NCI-H2081 treated with DMSO at 0.1 percent for 48 hours (cell line): ENCODE data around the gene PC.
"Not testable (repeated sequence)": the region's sequence is repeated elsewhere in the genome, so short reads cannot be mapped to it uniquely, and the experiment has no call there.

Source experiments
- DNase-seq: peaks from one replicate; lab custom pipeline; 2025; lab: John Stamatoyannopoulos, UW

Gene PC

GRCh38 chr11:66842896-66843775 lies 115.0 kb downstream of the PC start, which contains the start of gene RCE1:
Gene RCE1 (plus strand): TSS chr11:66843441. CDS start chr11:66843456, 15 bp downstream.
- peak; percentile 40 for DNase-seq

DNA sequence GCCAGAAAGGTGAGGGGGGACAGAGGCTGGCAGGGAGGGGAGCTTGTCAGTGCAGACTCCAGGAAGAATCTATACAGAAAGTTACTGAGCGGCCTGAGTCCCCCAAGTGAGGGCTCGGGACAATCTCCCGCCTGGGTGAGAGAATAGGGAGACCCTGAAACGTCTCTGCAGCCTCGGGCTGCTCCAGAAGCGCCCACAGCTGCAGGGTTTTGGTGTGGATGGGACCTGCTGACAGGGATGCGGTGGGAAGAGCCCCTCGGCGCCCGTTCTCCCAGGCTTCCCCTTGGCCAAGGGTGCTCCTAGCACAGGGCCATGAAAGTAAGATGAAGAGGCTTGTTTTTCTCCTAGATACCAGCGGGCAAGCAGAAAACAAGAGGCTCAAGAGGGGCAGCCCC lies 115.7 kb downstream of the PC start:
- no peak for DNase-seq

- no peak for DNase-seq
These were observed 116.3 kb downstream of the PC start for GRCh38 chr11:66841861-66842260.

- no peak for DNase-seq
These were observed 117.7 kb downstream of the PC start for GRCh38 chr11:66840317-66841091.

- no peak for DNase-seq
These were observed 122.3 kb downstream of the PC start for GRCh38 chr11:66835768-66836405.

DNA sequence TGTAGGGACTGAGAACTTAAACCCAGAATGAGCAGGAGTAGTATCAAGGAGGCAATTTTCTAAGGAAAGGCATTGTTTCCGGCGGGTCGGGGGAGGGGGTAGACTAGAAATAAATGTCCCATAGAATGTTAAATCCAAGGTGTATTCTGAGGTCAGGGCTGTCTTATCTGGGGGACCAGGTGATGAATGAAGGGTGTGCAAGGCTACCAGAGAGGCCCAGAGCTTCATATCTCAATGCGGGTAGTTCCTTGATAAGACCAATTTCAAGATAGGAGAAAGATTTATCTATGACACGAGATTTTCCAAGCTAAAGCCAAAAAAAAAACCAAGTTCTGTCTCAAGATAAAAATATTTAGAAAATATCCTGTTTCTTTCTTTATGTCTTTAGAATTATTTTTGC lies 123.2 kb downstream of the PC start:
- DNase-seq, result no peak

DNA sequence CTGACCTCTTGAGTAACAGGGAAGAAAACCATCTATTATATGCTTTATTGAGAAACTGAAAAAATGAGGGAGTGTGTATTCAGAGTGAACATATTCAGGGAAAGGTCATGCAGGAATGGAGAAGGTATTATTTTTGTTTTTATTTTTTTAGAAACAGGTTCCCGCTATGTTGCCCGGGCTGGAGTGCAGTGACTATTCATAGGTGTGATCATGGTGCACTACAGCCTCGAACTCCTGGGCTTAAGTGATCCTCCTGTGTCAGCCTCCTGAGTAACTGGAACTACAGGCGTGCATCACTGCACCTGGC lies 123.7 kb downstream of the PC start:
- no peak for DNase-seq

- not testable (repeated sequence) for DNase-seq
These were observed 133.6 kb downstream of the PC start for GRCh38 chr11:66824573-66824972.

- DNase-seq, result no peak
These were observed 134.5 kb downstream of the PC start for GRCh38 chr11:66823700-66824099.

DNA sequence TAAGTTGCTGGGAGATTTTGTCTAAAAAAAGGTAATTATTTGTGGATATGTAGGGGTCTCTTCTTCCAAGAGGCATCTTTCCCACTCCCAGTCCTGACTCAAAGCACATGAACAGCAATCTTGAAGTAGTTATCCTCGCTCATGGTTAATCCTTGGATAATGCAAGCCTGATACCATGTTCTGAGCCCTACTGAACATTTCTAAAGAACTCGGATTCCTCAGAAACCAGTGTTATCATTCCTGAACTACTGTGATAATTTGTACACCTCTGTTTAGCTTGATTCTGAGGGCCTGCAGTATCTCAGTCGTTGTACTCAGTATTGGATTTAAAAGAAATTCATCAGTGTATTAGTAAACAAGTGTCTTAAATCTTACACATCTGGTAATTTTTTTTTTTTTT lies 137.3 kb downstream of the PC start:
- no peak for DNase-seq

- no peak for DNase-seq
These were observed 137.8 kb downstream of the PC start for GRCh38 chr11:66820381-66820780.

DNA sequence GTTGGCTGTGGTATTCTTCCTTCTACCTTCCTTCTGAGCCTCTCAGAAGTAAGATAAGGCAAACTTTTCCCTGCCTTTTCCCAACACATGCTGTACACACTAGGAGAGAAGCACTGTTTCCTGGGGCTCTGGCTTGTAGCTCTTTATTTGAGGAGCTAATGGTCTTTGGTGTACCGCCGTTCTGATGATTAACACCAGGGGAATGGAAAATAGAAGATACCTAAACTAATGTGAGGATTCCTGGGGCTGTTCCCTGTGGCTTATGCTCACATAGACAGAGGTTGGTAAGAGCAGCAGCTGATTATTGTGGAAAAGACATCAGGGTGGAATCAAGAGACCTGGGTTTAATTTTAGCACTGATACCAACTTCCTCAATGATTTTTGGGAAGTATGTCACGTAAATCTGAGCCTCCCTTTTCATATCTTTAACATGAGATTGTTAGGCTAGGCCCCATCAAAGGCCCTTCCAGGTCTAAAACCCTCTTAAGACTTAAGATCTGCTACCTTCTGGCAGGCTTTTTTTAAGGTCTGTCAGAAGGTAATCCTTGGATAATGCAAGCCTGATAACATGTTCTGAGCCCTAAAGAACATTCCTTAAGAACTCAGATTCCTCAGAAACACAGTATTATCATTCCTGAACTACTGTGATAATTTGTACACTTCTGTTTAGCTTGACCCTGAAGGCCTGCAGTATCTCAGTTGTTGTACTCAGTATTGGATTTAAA lies 139.8 kb downstream of the PC start:
- DNase-seq, result no peak

- no peak for DNase-seq
These were observed 142.5 kb downstream of the PC start for GRCh38 chr11:66815646-66816045.

- no peak for DNase-seq
These were observed 143.5 kb downstream of the PC start for GRCh38 chr11:66814678-66815077.

- no peak for DNase-seq
These were observed 147.5 kb downstream of the PC start for GRCh38 chr11:66810576-66811185.

- DNase-seq, result no peak
These were observed 148.6 kb downstream of the PC start for GRCh38 chr11:66809592-66809991.

- no peak for DNase-seq
These were observed 157.3 kb downstream of the PC start for GRCh38 chr11:66800720-66801428.

GRCh38 chr11:66799815-66800214 lies 158.4 kb downstream of the PC start:
- not testable (repeated sequence) for DNase-seq
